Testis (tissue), 2 donors: ENCODE data around the gene CDC14A.
"Not testable (repeated sequence)": the region's sequence is repeated elsewhere in the genome, so short reads cannot be mapped to it uniquely, and the experiment has no call there.

Experiments used
- CTCF ChIP-seq, 3 experiments: fragments of 450-650 bp in 2 of 3; fragments of 200-600 bp in 1 of 3; sonication (generic) in 1 of 3; IDR thresholded peaks; one replicate each; pipeline ENCODE4 v1.5.1; 2016 to 2019; ENCODE audit warnings: antibody characterized with exemption in 3 of 3, mild to moderate bottlenecking in 2 of 3, moderate library complexity in 1 of 3
- POLR2A ChIP-seq: fragments of 450-650 bp; IDR thresholded peaks from one replicate; pipeline ENCODE4 v1.6.1; 2017; ENCODE audit warnings: antibody characterized with exemption, mild to moderate bottlenecking, moderate library complexity

DNA sequence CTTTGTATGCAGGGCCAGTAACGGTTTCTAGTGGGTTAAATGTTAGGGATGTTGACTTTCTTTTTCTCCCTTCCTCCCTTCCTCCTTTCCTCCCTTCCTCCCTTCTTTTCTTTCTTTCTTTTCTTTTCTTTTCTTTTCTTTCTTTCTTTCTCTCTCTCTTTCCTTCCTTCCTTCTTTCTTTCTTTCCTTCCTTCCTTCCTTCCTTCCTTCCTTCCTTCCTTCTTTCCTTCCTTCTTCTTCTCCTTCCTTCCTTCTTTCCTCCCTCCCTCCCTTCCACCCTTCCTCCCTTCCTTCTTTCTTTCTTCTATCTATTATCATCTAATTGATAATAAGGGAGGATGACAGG, 26.0 kb upstream of the CDC14A start:
- TF ChIP-seq CTCF (IDR thresholded peaks at IDR 0.05); POLR2A: not testable (repeated sequence)
